SU-DHL-6 (cell line): ENCODE results near the gene SNU13.

Source experiments
- H2AFZ ChIP-seq: fragments of 200-600 bp; sonication (generic); 2 replicates; pipeline ENCODE4 v1.6.1; 2014; ENCODE audit warnings: low read depth, mild to moderate bottlenecking, moderate library complexity, mixed read lengths, antibody characterized with exemption, low read length; ENCODE audit not compliant: severe bottlenecking
- H3F3A ChIP-seq: fragments of 200-600 bp; shearing (Covaris generic); 2 replicates; pipeline ENCODE4 v1.6.0; 2016; ENCODE audit warnings: antibody characterized with exemption, mild to moderate bottlenecking; ENCODE audit not compliant: insufficient read depth
- H3K27ac ChIP-seq: fragments of 200-600 bp; sonication (generic); 2 replicates; pipeline ENCODE4 v1.5.1; 2016; ENCODE audit warnings: low read depth, mild to moderate bottlenecking, low read length, moderate library complexity, mixed read lengths
- H3K27me3 ChIP-seq: fragments of 200-600 bp; sonication (generic), shearing (Covaris generic); 2 replicates; pipeline ENCODE4 v1.6.0; 2014; ENCODE audit warnings: mild to moderate bottlenecking, low read length
- H3K36me3 ChIP-seq: fragments of 200-600 bp; sonication (generic); 2 replicates; pipeline ENCODE4 v1.6.1; 2014; ENCODE audit warnings: mild to moderate bottlenecking, low read length, mixed read lengths
- H3K4me2 ChIP-seq: fragments of 300-600, 200-600 bp; shearing (Covaris generic), sonication (generic); 2 replicates; pipeline ENCODE4 v1.6.0; 2014; ENCODE audit warnings: low read length, low read depth, mild to moderate bottlenecking; ENCODE audit not compliant: poor library complexity, severe bottlenecking
- H3K4me3 ChIP-seq: fragments of 200-600 bp; sonication (generic); 2 replicates; pipeline ENCODE4 v1.5.1; 2014; ENCODE audit warnings: antibody characterized with exemption, low read length, mild to moderate bottlenecking, mixed read lengths; ENCODE audit not compliant: insufficient read depth, poor library complexity, severe bottlenecking
- H3K79me2 ChIP-seq: fragments of 200-600 bp; sonication (generic); 2 replicates; pipeline ENCODE4 v1.6.1; 2014; ENCODE audit warnings: mild to moderate bottlenecking, low read length, moderate library complexity; ENCODE audit not compliant: insufficient read depth
- H3K9ac ChIP-seq: fragments of 200-600 bp; sonication (generic); 2 replicates; pipeline ENCODE4 v1.7.0; 2014; ENCODE audit warnings: mild to moderate bottlenecking, low read length
- H3K9me2 ChIP-seq: fragments of 200-600 bp; sonication (generic); replicated peaks from 2 replicates; pipeline ENCODE4 v1.6.1; 2014; ENCODE audit warnings: low read length; ENCODE audit not compliant: insufficient read depth
- H3K9me3 ChIP-seq: fragments of 200-600 bp; sonication (generic); 2 replicates; pipeline ENCODE4 v1.6.1; 2014; ENCODE audit warnings: low read length, mixed read lengths; ENCODE audit not compliant: insufficient read depth
- H4K20me1 ChIP-seq: fragments of 200-600 bp; sonication (generic); 2 replicates; pipeline ENCODE4 v1.6.1; 2014; ENCODE audit warnings: low read depth, mild to moderate bottlenecking, antibody characterized with exemption, low read length, moderate library complexity, mixed read lengths
- EZH2phosphoT487 ChIP-seq: fragments of 200-600 bp; sonication (generic), shearing (Covaris generic); conservative IDR thresholded peaks from 2 replicates; pipeline ENCODE4 v1.6.1; 2018; ENCODE audit warnings: mild to moderate bottlenecking, antibody characterized with exemption, low read length, moderate library complexity, mixed read lengths
- TF ChIP-seq, protein P1 (sequence below): fragments of 200-600 bp; sonication (generic); IDR thresholded peaks from one replicate; pipeline ENCODE4 v1.5.1; 2017; ENCODE audit warnings: antibody characterized with exemption, mild to moderate bottlenecking, low read length, moderate library complexity; ENCODE audit not compliant: insufficient read depth, poor library complexity, severe bottlenecking

The SNU13 gene

DNA sequence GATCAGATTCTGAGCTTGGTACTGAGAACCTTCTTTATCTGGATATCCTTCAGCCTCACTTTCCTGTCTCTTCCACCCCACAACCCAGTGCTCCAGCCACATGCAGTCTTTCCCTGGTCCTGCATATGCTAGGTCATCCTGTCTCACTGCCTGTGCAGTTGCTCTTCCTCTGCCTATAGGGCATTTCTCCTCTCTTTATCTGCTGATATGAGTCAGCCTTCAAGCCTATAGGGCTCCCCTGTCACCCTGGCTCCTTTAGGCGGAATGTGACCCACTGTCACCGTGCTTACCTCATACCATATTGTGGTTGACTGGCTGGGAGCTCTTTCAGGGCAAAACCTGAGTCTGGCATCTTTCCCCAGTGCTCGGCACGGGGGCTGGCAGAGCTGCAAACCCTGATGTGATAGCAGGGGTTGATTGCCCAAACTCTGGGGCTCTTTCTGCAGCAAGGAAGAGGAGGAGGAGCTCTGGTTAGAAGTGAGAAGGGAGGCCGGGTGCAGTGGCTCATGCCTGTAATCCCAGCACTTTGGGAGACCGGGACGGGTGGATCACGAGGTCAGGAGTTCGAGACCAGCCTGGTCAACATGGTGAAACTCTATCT is 36.9 kb upstream of the SNU13 start:
- Histone ChIP-seq H3K79me2 (no peaks in the 10 kb centered on the region), H3K4me3 (no peak overlapping the region), H3K27ac (no peak overlapping the region), H2AFZ (no peak overlapping the region), H3K36me3 (no peaks in the 10 kb centered on the region), H3K4me2 (no peak overlapping the region), H3K9me2 (no peaks in the 10 kb centered on the region), H4K20me1 (no peaks in the 10 kb centered on the region), H3K9ac (no peak overlapping the region), H3F3A (no peaks in the 10 kb centered on the region), H3K27me3 (no peaks in the 10 kb centered on the region), H3K9me3 (no peaks in the 10 kb centered on the region)
- TF ChIP-seq EZH2phosphoT487: no peak
- TF ChIP-seq, protein P1, sequence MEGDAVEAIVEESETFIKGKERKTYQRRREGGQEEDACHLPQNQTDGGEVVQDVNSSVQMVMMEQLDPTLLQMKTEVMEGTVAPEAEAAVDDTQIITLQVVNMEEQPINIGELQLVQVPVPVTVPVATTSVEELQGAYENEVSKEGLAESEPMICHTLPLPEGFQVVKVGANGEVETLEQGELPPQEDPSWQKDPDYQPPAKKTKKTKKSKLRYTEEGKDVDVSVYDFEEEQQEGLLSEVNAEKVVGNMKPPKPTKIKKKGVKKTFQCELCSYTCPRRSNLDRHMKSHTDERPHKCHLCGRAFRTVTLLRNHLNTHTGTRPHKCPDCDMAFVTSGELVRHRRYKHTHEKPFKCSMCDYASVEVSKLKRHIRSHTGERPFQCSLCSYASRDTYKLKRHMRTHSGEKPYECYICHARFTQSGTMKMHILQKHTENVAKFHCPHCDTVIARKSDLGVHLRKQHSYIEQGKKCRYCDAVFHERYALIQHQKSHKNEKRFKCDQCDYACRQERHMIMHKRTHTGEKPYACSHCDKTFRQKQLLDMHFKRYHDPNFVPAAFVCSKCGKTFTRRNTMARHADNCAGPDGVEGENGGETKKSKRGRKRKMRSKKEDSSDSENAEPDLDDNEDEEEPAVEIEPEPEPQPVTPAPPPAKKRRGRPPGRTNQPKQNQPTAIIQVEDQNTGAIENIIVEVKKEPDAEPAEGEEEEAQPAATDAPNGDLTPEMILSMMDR: no peak

DNA sequence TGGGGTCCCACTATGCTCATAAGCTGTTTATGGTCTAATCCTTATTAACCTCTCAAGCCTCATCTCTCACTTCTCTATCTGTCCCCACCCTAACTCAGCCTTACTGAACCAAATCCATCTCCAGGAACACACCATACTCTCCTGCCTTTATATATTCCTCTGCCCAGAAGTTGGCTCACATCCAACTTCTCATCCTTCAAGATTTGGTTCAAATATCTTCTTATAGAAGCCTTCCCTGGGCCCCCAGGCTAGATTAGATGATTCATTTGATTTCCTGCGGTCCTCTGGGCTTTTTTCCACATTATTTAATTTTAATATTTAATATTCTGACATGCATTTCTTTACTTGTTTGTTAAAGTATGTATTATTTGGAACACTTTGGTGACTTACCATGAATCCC is 33.8 kb upstream of the SNU13 start:
- TF ChIP-seq EZH2phosphoT487: no peak
- TF ChIP-seq, protein P1: no peak
- Histone ChIP-seq H3K4me2 (no peak overlapping the region), H3K9ac (no peak overlapping the region), H3K27ac (no peak overlapping the region), H3K36me3 (no peaks in the 10 kb centered on the region), H3K4me3 (no peak overlapping the region), H3K9me2 (no peaks in the 10 kb centered on the region), H3K9me3 (no peaks in the 10 kb centered on the region), H4K20me1 (no peaks in the 10 kb centered on the region), H3F3A (no peaks in the 10 kb centered on the region), H2AFZ (no peak overlapping the region), H3K79me2 (no peaks in the 10 kb centered on the region), H3K27me3 (no peaks in the 10 kb centered on the region)

DNA sequence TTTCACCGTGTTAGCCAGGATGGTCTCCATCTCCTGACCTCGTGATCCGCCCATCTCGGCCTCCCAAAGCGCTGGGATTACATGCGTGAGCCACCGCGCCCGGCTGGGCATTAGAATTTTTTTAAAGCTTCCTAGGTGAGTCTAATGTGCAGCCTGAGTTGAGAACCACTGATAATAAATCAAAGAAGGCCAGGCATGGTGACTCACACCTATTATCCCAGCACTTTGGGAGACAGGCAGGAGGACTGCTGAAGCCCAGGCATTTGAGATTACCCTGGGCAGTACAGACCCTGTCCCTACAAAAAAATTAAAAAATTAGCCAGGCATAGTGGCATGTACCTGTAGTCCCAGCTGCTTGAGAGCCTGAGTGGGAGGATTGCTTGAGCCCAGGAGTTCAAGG is 24.3 kb upstream of the SNU13 start:
- Histone ChIP-seq H3K36me3 (no peaks in the 10 kb centered on the region), H3K4me2 (no peak overlapping the region), H3K4me3 (no peak overlapping the region), H2AFZ (no peak overlapping the region), H3K9me3 (no peaks in the 10 kb centered on the region), H3K27ac (no peak overlapping the region), H3K79me2 (no peaks in the 10 kb centered on the region), H4K20me1 (no peaks in the 10 kb centered on the region), H3F3A (no peaks in the 10 kb centered on the region), H3K27me3 (no peaks in the 10 kb centered on the region), H3K9me2 (no peaks in the 10 kb centered on the region), H3K9ac (no peak overlapping the region)
- TF ChIP-seq, protein P1: no peak
- TF ChIP-seq EZH2phosphoT487: no peak
